Activated naive CD4-positive, alpha-beta T cell treated with anti-CD3 and anti-CD28 coated beads, Interleukin-2, amount 10 ng/mL, durations not matched to agents 7 days and 5 days (primary cell): ENCODE results near the gene WAC.
"Not testable (repeated sequence)": the region's sequence is repeated elsewhere in the genome, so short reads cannot be mapped to it uniquely, and the experiment has no call there.

Experiments used
- CTCF ChIA-PET: fragments of 350-600 bp; sonication (Branson Sonifier 250); formaldehyde crosslinking; loops from one replicate; lab custom pipeline; 2021; ENCODE audit warnings: antibody characterized with exemption; lab: Charles Lee
- DNase-seq: peaks from one replicate; pipeline ENCODE4 v3.0.0-alpha.2; 2020
- H3K27ac Mint-ChIP-seq: one replicate; pipeline ENCODE4 v1.8.0; 2021; ENCODE audit warnings: mild to moderate bottlenecking, moderate library complexity, mixed read lengths
- H3K27me3 Mint-ChIP-seq: one replicate; pipeline ENCODE4 v1.8.0; 2021; ENCODE audit warnings: mild to moderate bottlenecking, mixed read lengths
- H3K36me3 Mint-ChIP-seq: one replicate; pipeline ENCODE4 v1.8.0; 2021; ENCODE audit warnings: mixed read lengths
- H3K4me1 Mint-ChIP-seq: one replicate; pipeline ENCODE4 v1.8.0; 2021; ENCODE audit warnings: mixed read lengths
- H3K4me3 Mint-ChIP-seq: one replicate; pipeline ENCODE4 v1.8.0; 2021; ENCODE audit warnings: mild to moderate bottlenecking, moderate library complexity, mixed read lengths
- H3K9me3 Mint-ChIP-seq: one replicate; pipeline ENCODE4 v1.8.0; 2021; ENCODE audit warnings: mixed read lengths

The WAC gene

GRCh38 chr10:28532337-28533185, at the start of gene WAC:
Gene WAC (plus strand): TSS chr10:28533118. CDS start chr10:28533580, 462 bp downstream.
- peaks cover 58% of the 10 kb centered on the region for H3K4me1 Mint-ChIP-seq

GRCh38 chr10:28489206-28489605, 43.7 kb upstream of the WAC start:
- Mint-ChIP-seq H3K27me3 (peaks cover 28% of the 10 kb centered on the region), H3K4me1 (peaks cover 9% of the 10 kb centered on the region), H3K9me3 (no peaks in the 10 kb centered on the region), H3K4me3 (no peak overlapping the region), H3K36me3 (no peaks in the 10 kb centered on the region), H3K27ac (no peak overlapping the region)
- CTCF ChIA-PET = no interaction called here
- no peak for DNase-seq

More at GRCh38 chr10:28532337-28533185, at the start of gene WAC:
- peaks cover 6% of the 10 kb centered on the region for H3K27me3 Mint-ChIP-seq
- no peaks in the 10 kb centered on the region for H3K9me3 Mint-ChIP-seq
- H3K27ac Mint-ChIP-seq = peak within 1 kb of the TSS; percentile 100
- DNase-seq = peak; percentile 97
- CTCF ChIA-PET = no interaction called here
- peak within 1 kb of the TSS; percentile 98 for H3K4me3 Mint-ChIP-seq
- H3K36me3 Mint-ChIP-seq = peaks cover 63% of the 10 kb centered on the region

GRCh38 chr10:28490256-28490865, 42.6 kb upstream of the WAC start:
- H3K4me3 Mint-ChIP-seq, CTCF ChIA-PET, DNase-seq, H3K4me1 Mint-ChIP-seq, H3K27ac Mint-ChIP-seq, H3K36me3 Mint-ChIP-seq, H3K9me3 Mint-ChIP-seq: not testable (repeated sequence)
- H3K27me3 Mint-ChIP-seq = peaks cover 36% of the 10 kb centered on the region

GRCh38 chr10:28492116-28492920, 40.6 kb upstream of the WAC start:
- no peak overlapping the region for H3K4me3 Mint-ChIP-seq

GRCh38 chr10:28494420-28494819, 38.5 kb upstream of the WAC start:
- CTCF ChIA-PET = no interaction called here
- Mint-ChIP-seq H3K4me3 (no peak overlapping the region), H3K27ac (no peak overlapping the region), H3K36me3 (no peaks in the 10 kb centered on the region), H3K9me3 (no peaks in the 10 kb centered on the region), H3K27me3 (peaks cover 36% of the 10 kb centered on the region), H3K4me1 (no peaks in the 10 kb centered on the region)
- no peak for DNase-seq

More at GRCh38 chr10:28492116-28492920, 40.6 kb upstream of the WAC start:
- DNase-seq = no peak
- no peaks in the 10 kb centered on the region for H3K9me3 Mint-ChIP-seq
- peaks cover 42% of the 10 kb centered on the region for H3K27me3 Mint-ChIP-seq
- peaks cover 3% of the 10 kb centered on the region for H3K4me1 Mint-ChIP-seq
- H3K27ac Mint-ChIP-seq = no peak overlapping the region
- CTCF ChIA-PET = interaction anchor here (0.6 to 0.7 kb wide), 2 partner anchors 15 to 1040 kb away, joined by 3 to 4 read pairs; no protein-coding TSS in a partner anchor
- H3K36me3 Mint-ChIP-seq = no peaks in the 10 kb centered on the region

- no peaks in the 10 kb centered on the region for H3K36me3 Mint-ChIP-seq
- CTCF ChIA-PET = no interaction called here
- no peak overlapping the region for H3K27ac Mint-ChIP-seq
- DNase-seq = no peak
- H3K9me3 Mint-ChIP-seq = no peaks in the 10 kb centered on the region
- no peaks in the 10 kb centered on the region for H3K4me1 Mint-ChIP-seq
- H3K4me3 Mint-ChIP-seq = no peak overlapping the region
- H3K27me3 Mint-ChIP-seq = peaks cover 36% of the 10 kb centered on the region
Measured at GRCh38 chr10:28495084-28495483, 37.8 kb upstream of the WAC start.

GRCh38 chr10:28496017-28496416, 36.9 kb upstream of the WAC start:
- peaks cover 36% of the 10 kb centered on the region for H3K27me3 Mint-ChIP-seq
- CTCF ChIA-PET = no interaction called here
- no peaks in the 10 kb centered on the region for H3K9me3 Mint-ChIP-seq
- H3K4me1 Mint-ChIP-seq = no peaks in the 10 kb centered on the region
- DNase-seq = no peak
- H3K4me3 Mint-ChIP-seq = no peak overlapping the region
- H3K36me3 Mint-ChIP-seq = no peaks in the 10 kb centered on the region
- H3K27ac Mint-ChIP-seq = no peak overlapping the region

- no peak for DNase-seq
- Mint-ChIP-seq H3K27me3 (peaks cover 31% of the 10 kb centered on the region), H3K4me1 (no peaks in the 10 kb centered on the region), H3K36me3 (no peaks in the 10 kb centered on the region), H3K9me3 (no peaks in the 10 kb centered on the region), H3K27ac (no peak overlapping the region), H3K4me3 (no peak overlapping the region)
- CTCF ChIA-PET = no interaction called here
Measured at GRCh38 chr10:28496481-28496961, 36.4 kb upstream of the WAC start.

- Mint-ChIP-seq H3K4me3 (no peak overlapping the region), H3K27me3 (peaks cover 30% of the 10 kb centered on the region), H3K4me1 (peaks cover 2% of the 10 kb centered on the region), H3K27ac (peak overlapping the region; percentile 30), H3K36me3 (no peaks in the 10 kb centered on the region), H3K9me3 (no peaks in the 10 kb centered on the region)
- DNase-seq = no peak
- CTCF ChIA-PET = no interaction called here
Measured at GRCh38 chr10:28497313-28498126, 35.4 kb upstream of the WAC start.

- H3K4me3 Mint-ChIP-seq, H3K27ac Mint-ChIP-seq, H3K36me3 Mint-ChIP-seq, CTCF ChIA-PET, H3K9me3 Mint-ChIP-seq, DNase-seq, H3K4me1 Mint-ChIP-seq: not testable (repeated sequence)
- peaks cover 14% of the 10 kb centered on the region for H3K27me3 Mint-ChIP-seq
Measured at GRCh38 chr10:28500203-28500602, 32.7 kb upstream of the WAC start.

GRCh38 chr10:28503114-28503513, 29.8 kb upstream of the WAC start:
- no peak for DNase-seq
- H3K4me3 Mint-ChIP-seq = no peak overlapping the region
- H3K9me3 Mint-ChIP-seq = no peaks in the 10 kb centered on the region
- CTCF ChIA-PET = no interaction called here
- H3K4me1 Mint-ChIP-seq = peaks cover 2% of the 10 kb centered on the region
- H3K36me3 Mint-ChIP-seq = no peaks in the 10 kb centered on the region
- no peak overlapping the region for H3K27ac Mint-ChIP-seq
- no peaks in the 10 kb centered on the region for H3K27me3 Mint-ChIP-seq

GRCh38 chr10:28505359-28505959, 27.5 kb upstream of the WAC start:
- peaks cover 2% of the 10 kb centered on the region for H3K4me1 Mint-ChIP-seq

GRCh38 chr10:28508304-28508925, 24.5 kb upstream of the WAC start:
- H3K9me3 Mint-ChIP-seq = no peaks in the 10 kb centered on the region
- CTCF ChIA-PET = no interaction called here
- no peak overlapping the region for H3K27ac Mint-ChIP-seq
- no peak overlapping the region for H3K4me3 Mint-ChIP-seq
- DNase-seq = no peak
- no peaks in the 10 kb centered on the region for H3K4me1 Mint-ChIP-seq
- H3K36me3 Mint-ChIP-seq = no peaks in the 10 kb centered on the region
- peaks cover 5% of the 10 kb centered on the region for H3K27me3 Mint-ChIP-seq

More at GRCh38 chr10:28505359-28505959, 27.5 kb upstream of the WAC start:
- H3K27ac Mint-ChIP-seq = no peak overlapping the region
- no peak for DNase-seq
- no peak overlapping the region for H3K4me3 Mint-ChIP-seq
- CTCF ChIA-PET = no interaction called here
- H3K9me3 Mint-ChIP-seq = no peaks in the 10 kb centered on the region
- no peaks in the 10 kb centered on the region for H3K27me3 Mint-ChIP-seq
- H3K36me3 Mint-ChIP-seq = no peaks in the 10 kb centered on the region
